Measurements from ENCODE around the gene LINS1.

- TF ChIP-seq GATA2 (IDR thresholded peaks at IDR 0.05; ENCODE audit: low read depth, low read length) (no peak), GATA3 (IDR thresholded peaks at IDR 0.05; ENCODE audit: low read depth, low read length) (no peak)
These were observed 48.5 kb downstream of the LINS1 start for GRCh38 chr15:100553468-100553867.
